Adrenal gland (tissue), 5 donors: ENCODE results near the gene POLR1B.

Experiments
- POLR2A ChIP-seq, 2 donors: fragments of 450-650 bp; IDR thresholded peaks; one replicate each; pipeline ENCODE4 v1.6.1; 2017; ENCODE audit warnings: antibody characterized with exemption in 2 of 2, mild to moderate bottlenecking in 2 of 2, moderate library complexity in 1 of 2
- TF ChIP-seq, protein P1 (sequence below), 6 experiments: fragments of 450-650 bp in 4 of 6; fragments of 200-600 bp in 2 of 6; sonication (generic) in 1 of 6; IDR thresholded peaks; 1 replicate in 5 of 6; 2 replicates in 1 of 6; pipeline versions ENCODE4 v1.5.1 to v1.8.0; 2016 to 2021; ENCODE audit warnings: antibody characterized with exemption in 6 of 6, mild to moderate bottlenecking in 2 of 6, moderate library complexity in 1 of 6
- donor health status: DM: no; HTN: no; CAD: no.

DNA sequence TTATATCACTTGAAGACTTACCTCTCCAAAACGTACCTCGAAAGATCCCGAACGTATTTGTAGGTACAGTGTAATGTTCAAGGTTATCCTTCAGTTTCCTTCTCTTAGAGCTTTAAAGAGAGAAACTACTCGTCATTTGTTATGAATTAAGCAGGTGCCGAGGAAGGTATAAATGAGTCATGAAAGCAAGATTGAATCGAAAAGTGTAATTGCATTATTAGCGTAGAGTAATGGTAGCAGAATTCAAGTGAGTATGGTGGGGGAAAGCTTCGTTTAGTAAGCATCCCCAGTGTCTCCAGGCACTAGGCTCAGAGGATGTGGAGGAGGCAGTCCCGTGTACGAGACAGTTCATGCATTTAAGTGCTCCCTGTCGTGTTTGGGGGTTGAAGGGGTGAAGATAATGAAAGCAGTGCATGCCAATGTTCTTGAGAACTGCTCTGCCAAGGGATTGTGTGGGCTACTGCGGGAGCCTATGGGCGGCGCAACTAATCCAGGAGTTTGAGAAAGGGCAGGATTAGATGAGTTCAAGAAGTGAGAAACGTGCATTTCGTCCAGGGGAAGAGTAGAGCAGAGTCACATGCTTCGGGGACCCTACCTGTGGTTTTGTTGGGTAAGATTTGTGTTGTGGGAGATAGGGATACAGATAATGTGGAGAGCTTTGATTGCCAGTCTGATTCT, 858 bp downstream of the POLR1B start:
- TF ChIP-seq, protein P1, sequence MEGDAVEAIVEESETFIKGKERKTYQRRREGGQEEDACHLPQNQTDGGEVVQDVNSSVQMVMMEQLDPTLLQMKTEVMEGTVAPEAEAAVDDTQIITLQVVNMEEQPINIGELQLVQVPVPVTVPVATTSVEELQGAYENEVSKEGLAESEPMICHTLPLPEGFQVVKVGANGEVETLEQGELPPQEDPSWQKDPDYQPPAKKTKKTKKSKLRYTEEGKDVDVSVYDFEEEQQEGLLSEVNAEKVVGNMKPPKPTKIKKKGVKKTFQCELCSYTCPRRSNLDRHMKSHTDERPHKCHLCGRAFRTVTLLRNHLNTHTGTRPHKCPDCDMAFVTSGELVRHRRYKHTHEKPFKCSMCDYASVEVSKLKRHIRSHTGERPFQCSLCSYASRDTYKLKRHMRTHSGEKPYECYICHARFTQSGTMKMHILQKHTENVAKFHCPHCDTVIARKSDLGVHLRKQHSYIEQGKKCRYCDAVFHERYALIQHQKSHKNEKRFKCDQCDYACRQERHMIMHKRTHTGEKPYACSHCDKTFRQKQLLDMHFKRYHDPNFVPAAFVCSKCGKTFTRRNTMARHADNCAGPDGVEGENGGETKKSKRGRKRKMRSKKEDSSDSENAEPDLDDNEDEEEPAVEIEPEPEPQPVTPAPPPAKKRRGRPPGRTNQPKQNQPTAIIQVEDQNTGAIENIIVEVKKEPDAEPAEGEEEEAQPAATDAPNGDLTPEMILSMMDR (IDR thresholded peaks at IDR 0.05), result no peak
- no peak for TF ChIP-seq POLR2A (IDR thresholded peaks at IDR 0.05)
